Thyroid gland (tissue), 4 donors: ENCODE results near the gene ZNF778. TPM values are rescaled to one million over a fixed set of nuclear protein-coding genes. Genes with fewer than 3 reads are reported as not detected.
"Not testable (repeated sequence)": the region's sequence is repeated elsewhere in the genome, so short reads cannot be mapped to it uniquely, and the experiment has no call there.

Source experiments
- DNase-seq, 2 donors: peaks; one replicate each; pipeline ENCODE4 v3.0.0-alpha.2; 2019
- H3K27ac ChIP-seq, 3 donors: fragments of 200-600 bp; sonication (generic); 1 replicate in 2 of 3; 2 replicates in 1 of 3; pipeline ENCODE4 v1.5.1; 2016 to 2019; ENCODE audit warnings: mild to moderate bottlenecking in 1 of 3, moderate library complexity in 1 of 3
- H3K27me3 ChIP-seq: fragments of 200-600 bp; sonication (generic); one replicate; pipeline ENCODE4 v1.5.1; 2019
- H3K36me3 ChIP-seq, 2 donors: fragments of 200-600 bp; sonication (generic); one replicate each; pipeline ENCODE4 v1.5.1; 2016 to 2019
- H3K4me1 ChIP-seq, 2 donors: fragments of 200-600 bp; sonication (generic); one replicate each; pipeline ENCODE4 v1.5.1; 2017 to 2019
- H3K4me3 ChIP-seq, 3 donors: fragments of 200-600 bp; sonication (generic); replicated peaks in 1 of 3; 1 replicate in 2 of 3; 2 replicates in 1 of 3; pipeline ENCODE4 v1.5.1; 2016; ENCODE audit warnings: mild to moderate bottlenecking in 1 of 3
- H3K9me3 ChIP-seq: fragments of 200-600 bp; sonication (generic); one replicate; pipeline ENCODE4 v1.5.1; 2017
- CTCF ChIP-seq, 6 experiments: fragments of 200-600 bp in 3 of 6; fragments of 450-650 bp in 3 of 6; sonication (generic) in 3 of 6; IDR thresholded peaks; one replicate each; pipeline ENCODE4 v1.5.1; 2016 to 2019; ENCODE audit warnings: antibody characterized with exemption in 6 of 6, mild to moderate bottlenecking in 2 of 6, inconsistent platforms in 1 of 6, moderate library complexity in 1 of 6
- POLR2A ChIP-seq, 2 donors: fragments of 450-650 bp; IDR thresholded peaks; one replicate each; pipeline ENCODE4 v1.6.1; 2017; ENCODE audit warnings: antibody characterized with exemption in 2 of 2, mild to moderate bottlenecking in 2 of 2, moderate library complexity in 1 of 2
- WGBS, 2 donors: methylation state at CpG; one replicate each; pipeline ENCODE4 v1.1.5; 2017; 5-methylcytosine and 5-hydroxymethylcytosine counted together
- intact Hi-C: fragments of 100-400 bp; cut with DNase I; formaldehyde crosslinking; loops from one replicate; pipeline ENCODE4 v1.15.1; 2023
- total RNA-seq, 4 donors: library from RNA; depleted of rRNA; stranded (reverse); fragments of >200 nt; gene quantifications; one replicate each; pipeline ENCODE4 v1.2.3, GENCODE V29; 2016

Gene ZNF778
- total RNA-seq, 4 donors from 2014 or later: 17.5 to 36.4 (median 30.9) TPM

GRCh38 chr16:89257281-89257731 lies 39.8 kb downstream of the ZNF778 start:
- no peaks in the 10 kb centered on the region for H3K36me3 ChIP-seq
- peak overlapping the region in 2 of 3 donors; percentile 15 to 26 for H3K4me3 ChIP-seq
- no peaks in the 10 kb centered on the region for H3K9me3 ChIP-seq
- peak; percentile 35 to 37 for DNase-seq
- peaks cover 9 to 18% of the 10 kb centered on the region in 2 donors for H3K4me1 ChIP-seq
- H3K27me3 ChIP-seq: no peaks in the 10 kb centered on the region
- TF ChIP-seq CTCF (IDR thresholded peaks at IDR 0.05) (peak in 1 of 6 experiments; percentile 7), POLR2A (IDR thresholded peaks at IDR 0.05) (no peak)
- 0 to 5% methylated on average over 1 to 25 of the region's 44 CpGs for WGBS, 2 donors
- intact Hi-C loops: no loop called here
- H3K27ac ChIP-seq: peak overlapping the region in 2 of 3 donors; percentile 25 to 35

GRCh38 chr16:89257757-89258465 lies 40.4 kb downstream of the ZNF778 start:
- Histone ChIP-seq H3K36me3 (no peaks in the 10 kb centered on the region), H3K4me3 (peak overlapping the region in 1 of 3 donors; percentile 26), H3K4me1 (peaks cover 9 to 18% of the 10 kb centered on the region in 2 donors), H3K9me3 (no peaks in the 10 kb centered on the region), H3K27me3 (no peaks in the 10 kb centered on the region), H3K27ac (peak overlapping the region in 1 of 3 donors; percentile 25)
- WGBS, 2 donors: 74 to 77% methylated on average over 18 of the region's 18 CpGs
- intact Hi-C loops: no loop called here
- no peak for DNase-seq
- TF ChIP-seq CTCF (IDR thresholded peaks at IDR 0.05): no peak
- no peak for TF ChIP-seq POLR2A (IDR thresholded peaks at IDR 0.05)

GRCh38 chr16:89259901-89260300 lies 42.4 kb downstream of the ZNF778 start:
- H3K36me3 ChIP-seq, H3K9me3 ChIP-seq, H3K4me3 ChIP-seq, H3K27ac ChIP-seq, DNase-seq, H3K27me3 ChIP-seq, intact Hi-C loops: not testable (repeated sequence)
- peaks cover 9 to 18% of the 10 kb centered on the region in 2 donors for H3K4me1 ChIP-seq
- 96 to 97% methylated on average over 13 of the region's 13 CpGs for WGBS, 2 donors

- WGBS, 2 donors: 87 to 90% methylated on average over 19 to 22 of the region's 30 CpGs
- DNase-seq: no peak
- no peaks in the 10 kb centered on the region for H3K9me3 ChIP-seq
- H3K36me3 ChIP-seq: peaks cover 15% of the 10 kb centered on the region in 2 donors
- TF ChIP-seq CTCF (IDR thresholded peaks at IDR 0.05) (no peak), POLR2A (IDR thresholded peaks at IDR 0.05) (no peak)
- H3K4me3 ChIP-seq: no peak overlapping the region
- H3K4me1 ChIP-seq: peaks cover under 1 to 9% of the 10 kb centered on the region in 2 donors
- H3K27ac ChIP-seq: peak overlapping the region in 1 of 3 donors; percentile 43
- no peaks in the 10 kb centered on the region for H3K27me3 ChIP-seq
- intact Hi-C loops: no loop called here
Observed at GRCh38 chr16:89261691-89262563, 44.4 kb downstream of the ZNF778 start.

GRCh38 chr16:89264800-89265550 lies 47.5 kb downstream of the ZNF778 start:
- H3K27me3 ChIP-seq: no peaks in the 10 kb centered on the region
- H3K4me3 ChIP-seq: no peak overlapping the region
- intact Hi-C loops: no loop called here
- H3K36me3 ChIP-seq: peaks cover 23 to 30% of the 10 kb centered on the region in 2 donors
- H3K27ac ChIP-seq: no peak overlapping the region
- 92 to 93% methylated on average over 18 to 19 of the region's 19 CpGs for WGBS, 2 donors
- no peak for DNase-seq
- no peaks in the 10 kb centered on the region for H3K9me3 ChIP-seq
- no peaks in the 10 kb centered on the region for H3K4me1 ChIP-seq
- TF ChIP-seq POLR2A (IDR thresholded peaks at IDR 0.05) (no peak), CTCF (IDR thresholded peaks at IDR 0.05) (no peak)
